Measurements from ENCODE around the gene CARD19.

Gene CARD19

DNA sequence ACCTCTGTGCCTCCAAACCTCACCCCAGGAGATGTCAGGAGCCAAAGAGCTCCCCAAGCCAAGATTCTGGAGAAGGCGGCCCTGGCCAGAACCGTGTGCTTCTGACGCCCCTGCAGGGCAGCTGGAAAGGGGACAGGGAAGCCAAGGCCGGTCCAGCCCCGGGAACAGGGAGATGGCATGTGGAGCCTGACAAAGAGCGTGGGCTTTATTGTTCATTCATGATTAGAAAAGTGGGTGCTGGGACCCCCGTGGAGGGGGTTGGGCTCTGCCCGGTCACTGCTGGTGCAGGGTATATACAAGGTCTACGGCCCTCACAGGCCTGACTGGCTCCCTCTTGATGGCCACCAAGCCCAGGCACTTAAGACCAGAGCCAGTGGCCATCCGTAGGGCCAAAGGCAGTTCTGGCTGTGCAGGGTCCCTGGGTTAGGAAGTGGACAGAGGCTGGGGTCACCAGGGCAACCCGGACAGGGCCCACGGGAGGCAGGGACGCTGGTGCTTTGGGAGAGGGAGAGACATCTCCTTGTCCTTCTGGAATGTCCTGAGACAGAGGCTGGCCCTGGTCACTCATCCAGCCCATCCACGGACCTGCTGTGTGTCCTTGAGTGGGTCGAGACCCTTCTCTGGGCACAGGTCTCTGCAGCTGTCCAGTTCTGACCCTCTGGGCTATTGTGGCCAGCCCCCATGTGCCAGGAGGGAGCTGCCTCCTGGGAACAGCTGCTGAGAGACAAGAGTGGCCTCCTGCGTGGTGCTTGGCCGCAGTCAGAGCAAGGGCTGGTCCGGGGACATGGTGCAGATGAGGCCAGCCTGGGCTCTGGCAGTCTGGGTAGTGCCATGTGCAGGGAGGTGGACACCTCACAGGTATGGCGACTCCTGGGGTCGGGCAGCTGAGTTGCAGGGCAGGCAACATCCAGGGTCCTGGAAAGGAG, 25.6 kb downstream of the CARD19 start:
- no peak for DNase-seq

- no peak for DNase-seq
Observed at GRCh38 chr9:93122721-93123221, 26.8 kb downstream of the CARD19 start.

- no peak for DNase-seq
Observed at GRCh38 chr9:93123561-93124283, 27.7 kb downstream of the CARD19 start.

- no peak for DNase-seq
Observed at GRCh38 chr9:93124793-93125192, 28.8 kb downstream of the CARD19 start.

DNA sequence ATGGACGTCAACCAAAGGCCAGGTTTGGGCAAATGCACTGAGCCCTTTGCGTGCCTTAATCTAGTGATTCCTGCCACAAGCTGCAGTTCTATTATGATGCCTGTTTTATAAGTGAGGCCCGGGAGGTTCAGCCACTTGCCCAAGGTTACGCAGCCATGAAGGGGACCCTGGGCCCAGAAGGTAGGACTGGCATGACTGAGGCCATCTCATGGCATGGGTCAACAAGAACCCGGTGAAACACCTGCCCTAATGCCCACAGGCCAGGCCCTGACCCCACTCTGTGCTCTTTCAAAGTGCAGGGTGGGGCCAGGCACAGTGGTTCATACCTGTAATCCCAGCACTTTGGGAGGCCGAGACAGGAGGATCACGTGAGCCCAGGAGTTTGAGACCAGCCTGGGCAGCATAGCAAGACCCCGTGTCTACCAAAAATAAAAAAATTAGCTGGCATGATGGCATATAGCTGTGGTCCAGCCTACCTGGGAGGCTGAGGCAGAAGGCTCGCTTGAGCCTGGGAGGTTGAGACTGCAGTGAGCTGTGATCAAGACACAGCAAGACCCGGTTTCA, 29.4 kb downstream of the CARD19 start:
- no peak for DNase-seq

- no peak for DNase-seq
Observed at GRCh38 chr9:93126151-93126781, 30.2 kb downstream of the CARD19 start.

- no peak for DNase-seq
Observed at GRCh38 chr9:93126825-93127368, 30.9 kb downstream of the CARD19 start.

- no peak for DNase-seq
Observed at GRCh38 chr9:93127395-93127911, 31.4 kb downstream of the CARD19 start.

DNA sequence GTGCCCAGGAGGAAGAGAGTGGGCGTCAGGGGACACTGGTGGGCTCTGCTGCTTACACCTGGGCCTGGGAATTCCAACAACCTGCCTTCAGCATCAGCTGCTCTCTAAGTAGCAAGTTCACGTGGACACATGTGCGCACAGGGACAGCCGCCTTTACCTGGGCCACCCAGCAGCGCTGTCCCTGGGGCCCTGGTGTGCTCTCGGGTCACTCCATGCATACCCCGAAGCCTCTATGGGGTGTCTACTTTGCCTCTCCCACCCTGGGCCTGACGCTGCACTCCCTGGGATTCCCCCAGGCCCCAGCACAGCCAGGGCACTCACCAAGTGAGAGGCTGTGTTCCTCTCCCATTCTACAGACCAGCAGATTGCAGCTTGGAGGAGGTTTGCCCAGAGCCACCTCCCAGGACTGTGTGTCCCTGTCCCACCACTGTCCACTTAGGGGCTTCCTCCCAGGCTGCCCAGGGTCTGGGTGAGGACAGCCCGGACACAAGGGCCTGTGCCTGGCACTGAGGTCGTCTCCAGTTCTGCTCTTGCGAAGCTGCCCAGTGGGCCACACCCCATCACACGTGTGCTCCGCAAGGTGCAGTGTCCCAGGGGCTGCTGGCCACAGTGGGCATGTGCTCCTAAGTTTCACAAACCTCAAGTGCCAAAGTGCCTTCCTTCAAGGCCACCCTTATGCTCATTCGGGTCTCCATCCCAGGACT, 32.1 kb downstream of the CARD19 start:
- DNase-seq: no peak

DNA sequence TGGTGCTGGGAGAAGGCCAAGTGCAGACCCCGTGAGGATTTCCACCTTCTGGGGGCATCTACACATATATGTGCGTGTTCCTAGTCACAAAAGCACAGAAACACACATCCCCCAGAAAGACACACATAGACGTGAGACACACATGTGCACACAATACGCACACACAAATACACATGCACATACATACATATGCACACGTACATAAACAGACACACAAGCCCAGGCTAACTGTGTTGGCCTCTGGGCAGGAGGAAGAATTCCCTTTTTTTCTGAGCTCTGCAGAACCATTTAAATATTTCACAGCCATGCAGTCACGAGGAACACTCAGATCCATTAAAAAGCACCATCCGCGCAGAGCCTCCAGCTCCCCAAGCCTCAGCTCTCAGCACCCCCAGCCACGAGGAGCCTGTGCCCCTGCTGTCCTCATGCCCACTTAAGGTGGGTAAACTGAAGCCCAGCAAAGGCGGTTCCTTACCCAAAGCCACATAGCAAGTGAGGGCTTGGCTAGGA, 32.8 kb downstream of the CARD19 start:
- no peak for DNase-seq

GRCh38 chr9:93129286-93129685, 33.3 kb downstream of the CARD19 start:
- DNase-seq: no peak

DNA sequence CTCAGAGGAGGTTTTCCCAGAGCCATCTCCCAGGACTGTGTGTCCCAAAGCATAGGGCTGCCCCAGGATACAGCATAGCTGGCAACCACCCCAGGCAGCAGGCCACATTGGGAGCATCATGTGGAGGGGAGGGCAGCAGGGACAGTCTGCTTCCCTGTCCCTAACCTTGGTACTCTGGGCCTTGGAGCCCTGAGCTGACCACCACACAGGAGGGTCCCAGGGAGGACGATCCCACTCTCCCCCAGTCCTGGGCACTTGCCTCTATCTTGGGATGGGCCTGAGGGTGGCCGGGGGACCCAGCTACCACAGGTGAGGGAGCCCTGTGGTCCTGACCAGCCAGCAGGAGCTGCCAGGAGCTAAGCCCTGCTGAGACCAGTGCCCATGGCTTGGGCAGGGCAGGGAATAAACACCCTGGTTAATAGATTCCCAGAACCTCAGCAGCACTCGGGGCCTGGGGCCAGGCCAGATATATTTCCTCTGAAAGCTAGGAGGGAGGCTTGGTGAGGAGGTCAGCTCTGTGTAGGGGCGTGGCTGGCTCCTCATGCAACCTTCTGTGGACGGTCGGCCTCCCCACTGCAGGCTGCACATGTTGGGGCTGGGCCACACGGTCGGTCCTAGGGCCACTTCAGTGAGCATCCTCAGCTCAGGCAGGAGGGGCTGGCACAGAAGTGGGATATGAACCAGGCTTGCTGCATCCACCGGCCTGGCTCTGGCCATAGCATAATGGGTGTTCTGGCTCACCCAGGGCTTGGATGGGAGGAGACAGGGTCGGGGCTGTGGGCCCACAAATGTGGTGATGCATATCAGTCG, 33.9 kb downstream of the CARD19 start:
- DNase-seq: no peak

DNA sequence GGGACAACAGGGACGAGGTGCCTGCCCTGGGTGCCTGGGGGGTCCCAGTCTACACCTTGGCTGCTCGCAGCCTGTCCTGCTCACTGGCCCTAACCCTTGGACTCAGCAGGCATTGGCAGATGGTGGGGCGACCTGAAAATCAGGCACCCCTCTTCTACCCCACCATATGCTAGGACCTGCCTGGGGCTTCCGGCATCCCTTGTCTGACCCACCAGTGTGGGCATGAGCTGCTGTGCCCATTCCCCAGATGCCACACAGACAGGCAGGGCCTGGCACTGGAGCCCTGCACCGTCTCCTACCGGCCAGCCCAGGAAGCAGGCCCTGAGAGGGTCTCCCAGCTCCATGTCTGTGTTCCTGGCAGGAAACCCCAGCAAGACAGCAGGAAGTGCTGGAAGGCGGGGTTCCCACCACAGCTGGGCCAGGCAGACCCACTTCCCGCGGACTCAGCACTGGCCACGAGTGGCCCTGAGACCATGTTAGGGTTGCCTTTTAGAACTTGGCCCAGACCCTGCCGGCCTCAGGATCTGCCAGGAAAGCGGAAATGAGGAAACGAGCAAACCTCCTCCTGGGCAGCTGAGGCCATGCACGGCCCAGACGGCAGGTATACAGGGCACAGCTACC, 35.0 kb downstream of the CARD19 start:
- DNase-seq: no peak

DNA sequence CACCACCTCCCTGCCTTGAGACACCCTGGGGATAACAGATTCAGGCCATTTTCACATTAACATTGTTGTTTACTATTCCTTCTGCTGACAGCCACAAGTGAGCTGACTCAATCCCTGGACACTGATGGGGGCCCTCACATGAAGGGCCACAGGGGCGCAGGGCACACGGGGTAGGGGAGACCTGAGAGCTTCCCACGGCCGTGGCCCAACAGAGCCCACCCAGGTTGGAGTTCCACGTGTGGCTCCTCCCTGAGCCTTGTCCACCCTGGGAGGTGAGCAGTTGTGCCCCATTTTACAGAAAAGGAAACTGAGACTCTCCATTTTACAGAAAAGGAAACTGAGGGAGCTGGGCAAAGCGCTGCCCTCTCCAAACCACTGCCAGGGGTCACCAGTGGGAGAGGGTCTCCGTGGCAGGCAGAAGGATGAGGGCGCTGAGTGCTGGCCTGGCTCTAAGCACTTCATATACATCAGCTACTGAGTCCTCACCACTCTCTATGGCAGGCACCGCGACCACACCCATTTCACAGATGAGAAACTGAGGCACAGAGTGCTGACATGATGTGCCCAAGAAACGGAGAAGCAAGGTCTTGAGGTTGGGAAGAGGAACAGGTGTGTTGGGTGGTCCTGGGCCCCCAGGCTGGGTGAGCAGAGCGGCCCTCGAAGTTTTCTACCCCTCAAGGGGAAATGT, 35.7 kb downstream of the CARD19 start:
- no peak for DNase-seq

- DNase-seq: no peak
Observed at GRCh38 chr9:93132287-93132927, 36.4 kb downstream of the CARD19 start.

DNA sequence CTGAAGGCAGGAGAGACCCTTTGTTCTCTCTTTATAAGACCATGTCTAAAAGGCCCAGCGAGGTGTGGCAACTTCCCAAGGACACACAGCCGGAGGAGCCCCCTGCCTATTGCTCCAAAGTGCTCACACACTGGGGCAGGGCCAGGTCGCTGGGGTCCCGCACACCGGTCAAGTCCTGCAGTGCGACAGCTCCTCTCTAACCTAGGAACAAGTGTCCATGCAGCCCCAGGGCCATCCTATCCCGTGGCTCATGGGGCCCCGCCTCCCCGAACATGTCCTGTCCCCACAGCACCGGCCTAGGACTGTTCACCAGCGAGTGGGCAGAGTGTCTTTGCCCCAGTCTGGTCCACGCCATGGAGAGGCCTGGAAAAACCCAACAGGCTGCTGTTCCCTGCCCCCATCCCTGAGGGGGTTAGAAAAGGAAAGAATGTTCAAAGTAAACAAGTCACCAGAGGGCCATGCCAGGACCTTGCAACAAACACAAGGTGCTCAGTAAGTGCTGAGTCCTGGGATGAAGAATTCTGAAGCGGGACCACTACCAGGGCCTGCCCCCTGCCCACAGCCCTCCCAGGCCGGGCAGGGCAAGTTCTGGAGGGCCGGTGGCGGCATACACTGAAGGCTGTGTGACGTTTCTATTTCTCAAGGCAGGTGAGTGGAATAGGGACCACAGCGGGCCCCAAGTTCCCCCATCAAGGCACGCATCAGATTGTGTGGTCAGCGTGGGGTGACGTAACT, 37.1 kb downstream of the CARD19 start:
- no peak for DNase-seq

GRCh38 chr9:93133681-93134014, 37.6 kb downstream of the CARD19 start:
- peak; percentile 75 to 76 for DNase-seq

GRCh38 chr9:93134015-93134739, 38.2 kb downstream of the CARD19 start, which contains the start of gene NINJ1:
Gene NINJ1, minus strand, starts transcription at chr9:93134251. Its CDS starts 34 bp downstream, at chr9:93134217.
- DNase-seq: peak; percentile 90 to 93
